HepG2 (cell line): ENCODE measurements around the gene ATAD3C. TPM values are rescaled to one million over a fixed set of nuclear protein-coding genes. Genes with fewer than 3 reads are reported as not detected.
A peak's percentile ranks its signal among the peaks of the same experiment; 100 is the strongest.

ENCODE experiments used
- BRCA1 ChIP-seq: sonication (generic); formaldehyde crosslinking; IDR thresholded peaks from 2 replicates; pipeline ENCODE4 v1.4.0; 2020; ENCODE audit warnings: missing genetic modification reagents
- DNMT3B ChIP-seq: conservative IDR thresholded peaks from 2 replicates; pipeline ENCODE4 v1.6.1; 2016; ENCODE audit warnings: missing biosample characterization, control low read depth
- FOXK2 ChIP-seq: fragments of 450-650 bp; IDR thresholded peaks from 2 replicates; pipeline ENCODE4 v1.6.1; 2016
- HMG20B ChIP-seq: conservative IDR thresholded peaks from 2 replicates; pipeline ENCODE4 v1.6.1; 2016; ENCODE audit warnings: missing genetic modification reagents, missing compliant biosample characterization
- JUND ChIP-seq: sonication (generic); formaldehyde crosslinking; IDR thresholded peaks from 2 replicates; pipeline ENCODE4 v1.8.0; 2022; ENCODE audit warnings: mild to moderate bottlenecking, missing genetic modification reagents
- MEIS1 ChIP-seq: sonication (generic); formaldehyde crosslinking; IDR thresholded peaks from 2 replicates; pipeline ENCODE4 v1.9.0; 2021; ENCODE audit warnings: mild to moderate bottlenecking, missing genetic modification reagents, moderate library complexity, borderline replicate concordance
- NFAT5 ChIP-seq: sonication (generic); formaldehyde crosslinking; IDR thresholded peaks from 2 replicates; pipeline ENCODE4 v1.4.0; 2020; ENCODE audit warnings: missing genetic modification reagents
- PRMT3 ChIP-seq: sonication (generic); formaldehyde crosslinking; IDR thresholded peaks from 2 replicates; pipeline ENCODE4 v1.8.1; 2022; ENCODE audit warnings: low read depth, mild to moderate bottlenecking, moderate library complexity, missing genetic modification reagents, borderline replicate concordance
- SRSF1 ChIP-seq: fragments of 200-400 bp; formaldehyde crosslinking; optimal IDR thresholded peaks from 2 replicates; pipeline ENCODE3; 2017; ENCODE audit warnings: mild to moderate bottlenecking, low read depth, low read length, moderate library complexity
- SRSF9 ChIP-seq: fragments of 200-400 bp; formaldehyde crosslinking; IDR thresholded peaks from 2 replicates; pipeline ENCODE4 v1.6.1; 2018; ENCODE audit warnings: borderline replicate concordance, mild to moderate bottlenecking, low read depth, low read length; ENCODE audit not compliant: insufficient read depth, poor library complexity, severe bottlenecking
- ZFP36 ChIP-seq: fragments of 150-350 bp; IDR thresholded peaks from 2 replicates; pipeline ENCODE4 v1.6.1; 2018; ENCODE audit warnings: borderline replicate concordance, low read length, low read depth; ENCODE audit not compliant: partially characterized antibody
- ZNF10 ChIP-seq: sonication (generic); formaldehyde crosslinking; IDR thresholded peaks from 2 replicates; pipeline ENCODE4 v1.4.0; 2020; ENCODE audit warnings: mild to moderate bottlenecking, low read depth, missing genetic modification reagents, borderline replicate concordance
- ZNF556 ChIP-seq: sonication (generic); formaldehyde crosslinking; IDR thresholded peaks from 2 replicates; pipeline ENCODE4 v1.4.0; 2020; ENCODE audit warnings: mild to moderate bottlenecking, missing genetic modification reagents, borderline replicate concordance
- polyA plus RNA-seq, 8 experiments: library from polyadenylated mRNA; depleted of rRNA in 3 of 8; stranded (reverse) in 7 of 8; unstranded in 1 of 8; fragments of >200 nt; fragmentation: Illumina TruSeq in 4 of 8; extraction: Trizol in 4 of 8; gene quantifications; 2 replicates each; pipeline versions ENCODE4 v1.2.1 to v1.2.3, GENCODE V29; 2011 to 2016; ENCODE audit warnings: low read depth in 4 of 8, missing spikeins in 1 of 8, mixed read lengths in 1 of 8; ENCODE audit not compliant: insufficient read depth in 1 of 8
- total RNA-seq, 5 experiments: library from RNA; depleted of rRNA; stranded (reverse); fragments of >200 nt; fragmentation: Illumina TruSeq; extraction: Trizol; gene quantifications; 2 replicates each; pipeline ENCODE4 v1.2.3, GENCODE V29; 2016; ENCODE audit warnings: low read depth in 1 of 5
- TF ChIP-seq, protein P1 (sequence below): sonication (generic); formaldehyde crosslinking; IDR thresholded peaks from 2 replicates; pipeline ENCODE4 v1.8.0; 2022; ENCODE audit warnings: missing genetic modification reagents, mild to moderate bottlenecking, inconsistent platforms, borderline replicate concordance
- TF ChIP-seq, protein P2 (sequence below), 2 experiments: sonication (generic) in 1 of 2; formaldehyde crosslinking in 1 of 2; IDR thresholded peaks; 2 replicates each; pipeline versions ENCODE4 v1.6.1 to v1.9.0; 2014 to 2022; ENCODE audit warnings: antibody characterized with exemption in 1 of 2, borderline replicate concordance in 1 of 2, inconsistent platforms in 1 of 2, low read depth in 1 of 2, missing genetic modification reagents in 1 of 2

The ATAD3C gene
- total and polyA plus RNA-seq, 2 of the 13 experiments (the other 11 are each of a cell fraction or from before 2014, with no cell fraction given), result 2.4 to 3.2 TPM

DNA sequence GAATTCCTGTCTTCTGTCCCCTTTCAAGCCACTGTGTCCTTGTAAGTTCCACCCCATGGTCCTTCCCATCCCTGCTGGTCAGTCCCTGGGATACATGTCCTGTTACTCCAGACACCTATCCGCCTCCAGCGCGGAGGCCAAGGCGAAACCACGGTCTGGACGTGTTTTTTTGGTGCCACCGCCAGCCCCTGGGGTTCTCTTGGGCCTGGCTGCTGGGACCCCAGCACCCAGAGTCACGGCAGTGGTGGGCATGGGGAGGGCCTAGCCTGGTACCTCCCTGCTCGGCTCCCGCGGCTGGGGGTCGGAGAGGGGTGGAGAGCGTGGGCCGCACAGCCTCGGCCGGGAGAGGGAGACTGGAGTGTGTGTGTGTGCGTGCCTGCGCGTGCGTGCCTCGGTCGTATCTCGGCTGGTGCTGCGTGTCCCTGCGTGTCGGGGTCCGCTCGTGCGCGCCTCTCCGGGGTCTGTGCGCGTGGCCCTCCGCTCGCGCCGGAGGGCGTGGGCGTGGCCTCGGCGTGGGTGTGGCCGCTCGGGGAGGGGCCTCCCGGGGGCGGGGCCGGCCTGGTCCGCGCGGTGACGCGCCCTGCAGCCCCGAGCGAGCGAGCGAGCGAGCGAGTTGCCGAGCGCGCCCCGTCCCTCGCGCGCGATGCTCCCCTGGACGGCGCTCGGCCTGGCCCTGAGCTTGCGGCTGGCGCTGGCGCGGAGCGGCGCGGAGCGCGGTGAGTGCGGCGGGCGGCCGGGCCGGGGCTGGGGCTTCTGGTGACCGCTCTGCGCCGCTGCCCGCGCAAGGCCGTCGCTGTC lies 14.2 kb upstream of the ATAD3C start, which contains the start of gene VWA1 (continued):
- TF ChIP-seq DNMT3B (CRISPR knock-in tag) (no peak), PRMT3 (CRISPR knock-in tag) (no peak), ZNF10 (no peak), NFAT5 (CRISPR knock-in tag) (0 out of 2 replicates have a peak, but pooled peaks have one; percentile 45), MEIS1 (CRISPR knock-in tag) (no peak), ZNF556 (CRISPR knock-in tag) (peak; percentile 30; the same call in 1 of the 2 replicates), SRSF9 (no peak), HMG20B (no peak), FOXK2 (no peak), SRSF1 (no peak), JUND (CRISPR knock-in tag) (no peak), BRCA1 (no peak), ZFP36 (no peak)
- TF ChIP-seq, protein P1, sequence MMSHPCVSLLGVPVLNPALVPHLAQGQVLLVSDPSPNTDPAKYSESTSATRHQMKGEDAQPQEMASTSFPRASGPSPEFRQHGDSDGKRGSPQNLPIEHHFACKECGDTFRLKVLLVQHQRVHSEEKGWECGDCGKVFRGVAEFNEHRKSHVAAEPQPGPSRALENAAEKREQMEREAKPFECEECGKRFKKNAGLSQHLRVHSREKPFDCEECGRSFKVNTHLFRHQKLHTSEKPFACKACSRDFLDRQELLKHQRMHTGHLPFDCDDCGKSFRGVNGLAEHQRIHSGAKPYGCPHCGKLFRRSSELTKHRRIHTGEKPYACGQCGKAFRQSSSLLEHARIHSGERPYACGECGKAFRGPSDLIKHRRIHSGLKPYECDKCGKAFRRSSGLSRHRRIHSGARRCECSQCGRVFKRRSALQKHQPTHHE, result 0 out of 2 replicates have a peak, but pooled peaks have one; percentile 46
- TF ChIP-seq, protein P2, sequence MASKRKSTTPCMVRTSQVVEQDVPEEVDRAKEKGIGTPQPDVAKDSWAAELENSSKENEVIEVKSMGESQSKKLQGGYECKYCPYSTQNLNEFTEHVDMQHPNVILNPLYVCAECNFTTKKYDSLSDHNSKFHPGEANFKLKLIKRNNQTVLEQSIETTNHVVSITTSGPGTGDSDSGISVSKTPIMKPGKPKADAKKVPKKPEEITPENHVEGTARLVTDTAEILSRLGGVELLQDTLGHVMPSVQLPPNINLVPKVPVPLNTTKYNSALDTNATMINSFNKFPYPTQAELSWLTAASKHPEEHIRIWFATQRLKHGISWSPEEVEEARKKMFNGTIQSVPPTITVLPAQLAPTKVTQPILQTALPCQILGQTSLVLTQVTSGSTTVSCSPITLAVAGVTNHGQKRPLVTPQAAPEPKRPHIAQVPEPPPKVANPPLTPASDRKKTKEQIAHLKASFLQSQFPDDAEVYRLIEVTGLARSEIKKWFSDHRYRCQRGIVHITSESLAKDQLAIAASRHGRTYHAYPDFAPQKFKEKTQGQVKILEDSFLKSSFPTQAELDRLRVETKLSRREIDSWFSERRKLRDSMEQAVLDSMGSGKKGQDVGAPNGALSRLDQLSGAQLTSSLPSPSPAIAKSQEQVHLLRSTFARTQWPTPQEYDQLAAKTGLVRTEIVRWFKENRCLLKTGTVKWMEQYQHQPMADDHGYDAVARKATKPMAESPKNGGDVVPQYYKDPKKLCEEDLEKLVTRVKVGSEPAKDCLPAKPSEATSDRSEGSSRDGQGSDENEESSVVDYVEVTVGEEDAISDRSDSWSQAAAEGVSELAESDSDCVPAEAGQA (IDR thresholded peaks at IDR 0.05; ENCODE audit: low read depth), result no peak
- TF ChIP-seq, protein P2 (CRISPR knock-in tag; IDR thresholded peaks at IDR 0.05; ENCODE audit: borderline replicate concordance), result 0 out of 2 replicates have a peak, but pooled peaks have one; percentile 57
